GM19395 (cell line): Measurements from ENCODE around the gene XPO1.
"Not testable (repeated sequence)": the region's sequence is repeated elsewhere in the genome, so short reads cannot be mapped to it uniquely, and the experiment has no call there.

Experiments
- ATAC-seq: cut with Tn5 transposase; IDR thresholded peaks from one replicate; pipeline ENCODE4 v1.9.1; 2021; ENCODE audit warnings: mild to moderate bottlenecking, moderate library complexity; ENCODE audit not compliant: unreplicated experiment

XPO1 gene

DNA sequence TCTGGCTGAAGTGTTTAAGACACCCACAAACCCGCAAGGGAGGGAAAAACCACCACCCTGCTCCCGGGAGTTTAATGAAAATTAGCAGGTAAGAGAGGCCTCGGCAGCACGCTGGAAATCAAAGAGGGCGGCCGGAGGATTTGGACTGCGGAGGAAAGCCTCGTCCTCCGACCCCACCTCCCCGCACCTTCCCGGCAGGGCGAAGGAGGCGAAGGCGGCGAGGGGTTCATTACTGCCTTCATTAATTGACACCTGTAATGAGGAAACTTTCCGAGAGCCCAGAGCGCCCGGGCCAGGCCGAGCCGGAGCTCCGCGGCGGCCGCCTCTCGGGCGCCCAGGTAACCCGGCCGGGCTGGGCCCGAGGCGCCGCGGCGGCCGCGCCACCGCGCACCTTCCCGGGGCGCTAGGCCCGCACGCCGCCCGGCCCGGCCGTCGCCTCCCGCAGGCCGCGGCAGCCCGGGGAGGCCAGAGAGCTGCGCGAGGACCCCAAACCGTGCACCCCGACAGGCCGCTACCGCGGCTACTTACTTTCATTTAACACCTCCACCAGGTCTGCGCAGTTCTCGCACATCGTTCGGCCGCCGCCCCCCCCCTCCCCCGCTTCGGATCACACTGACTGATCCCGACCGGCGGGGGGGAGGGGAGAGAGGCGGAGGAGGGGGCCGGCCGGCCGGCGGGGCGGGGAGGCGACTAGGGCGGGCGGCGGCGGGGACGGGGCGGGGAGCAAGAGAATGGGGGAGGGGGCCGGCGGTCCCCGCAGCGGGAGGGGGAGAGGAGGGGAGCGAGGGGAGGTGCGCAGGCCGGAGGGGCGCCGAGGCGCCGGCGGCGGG is 67.8 kb downstream of the XPO1 start:
- ATAC-seq = peak; percentile 34

DNA sequence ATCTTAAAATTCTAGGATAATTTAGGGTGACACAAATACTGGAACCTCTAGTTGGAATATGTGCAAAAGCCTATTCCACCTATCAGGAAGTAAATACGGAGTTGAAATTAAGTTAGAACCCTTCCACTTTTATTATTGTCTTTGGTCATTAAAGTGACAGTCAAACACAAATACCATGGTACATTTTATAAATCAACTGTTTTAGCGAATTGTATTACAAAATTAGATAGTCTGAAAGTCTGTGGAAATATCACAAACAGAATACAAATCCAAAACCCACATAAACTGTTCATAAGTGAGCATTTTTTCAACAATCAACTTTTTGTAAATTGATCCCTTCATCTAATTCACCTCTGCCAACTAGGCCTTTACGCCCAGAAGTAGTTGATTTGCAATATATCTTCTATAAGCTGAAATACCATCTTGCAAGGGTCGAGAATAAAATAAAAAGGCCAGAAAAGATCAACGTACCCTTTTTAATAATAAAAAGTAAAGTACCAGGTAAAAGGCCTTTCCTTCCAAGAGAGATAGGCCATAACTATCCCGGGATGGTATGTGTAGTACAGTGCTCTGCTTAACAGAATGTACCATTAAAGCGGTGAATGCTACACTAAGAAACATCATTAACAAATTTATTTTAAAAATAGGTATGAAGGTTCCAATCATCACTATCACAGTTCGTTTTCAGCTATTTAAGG is 68.6 kb downstream of the XPO1 start:
- ATAC-seq = no peak

DNA sequence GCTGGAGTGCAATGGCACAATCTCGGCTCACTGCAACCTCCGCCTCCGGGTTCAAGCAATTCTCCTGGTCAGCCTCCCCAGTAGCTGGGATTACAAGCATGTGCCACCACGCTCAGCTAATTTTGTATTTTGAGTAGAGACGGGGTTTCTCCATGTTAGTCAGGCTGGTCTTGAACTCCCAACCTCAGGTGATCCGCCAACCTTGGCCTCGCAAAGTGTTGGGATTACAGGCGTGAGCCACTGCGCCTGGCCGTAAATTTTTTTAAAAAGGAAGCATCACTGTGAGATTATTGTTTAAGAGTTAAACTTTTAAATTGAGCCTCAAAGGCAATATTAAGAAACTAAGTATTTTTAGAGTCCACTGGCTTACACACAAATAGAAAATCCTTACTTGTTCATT is 69.9 kb downstream of the XPO1 start:
- ATAC-seq = not testable (repeated sequence)

DNA sequence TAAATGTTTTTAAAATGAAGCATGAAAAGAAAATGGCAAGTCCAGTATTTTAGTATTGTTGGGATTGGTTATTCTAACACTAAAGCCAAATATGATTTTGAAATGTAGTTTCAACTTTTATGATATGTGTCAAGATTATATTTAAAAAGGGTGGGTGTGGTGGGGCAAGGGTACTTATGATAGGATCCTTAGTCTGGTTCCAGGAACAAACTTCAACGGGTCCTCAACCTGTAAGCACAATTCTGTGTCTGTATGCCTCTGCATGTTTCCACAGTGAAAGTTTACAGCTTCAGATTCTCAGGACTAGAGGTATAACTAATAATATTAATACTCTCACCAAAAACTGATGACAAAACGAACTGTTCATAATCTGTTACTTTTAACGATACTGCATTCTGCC is 73.1 kb downstream of the XPO1 start:
- no peak for ATAC-seq

DNA sequence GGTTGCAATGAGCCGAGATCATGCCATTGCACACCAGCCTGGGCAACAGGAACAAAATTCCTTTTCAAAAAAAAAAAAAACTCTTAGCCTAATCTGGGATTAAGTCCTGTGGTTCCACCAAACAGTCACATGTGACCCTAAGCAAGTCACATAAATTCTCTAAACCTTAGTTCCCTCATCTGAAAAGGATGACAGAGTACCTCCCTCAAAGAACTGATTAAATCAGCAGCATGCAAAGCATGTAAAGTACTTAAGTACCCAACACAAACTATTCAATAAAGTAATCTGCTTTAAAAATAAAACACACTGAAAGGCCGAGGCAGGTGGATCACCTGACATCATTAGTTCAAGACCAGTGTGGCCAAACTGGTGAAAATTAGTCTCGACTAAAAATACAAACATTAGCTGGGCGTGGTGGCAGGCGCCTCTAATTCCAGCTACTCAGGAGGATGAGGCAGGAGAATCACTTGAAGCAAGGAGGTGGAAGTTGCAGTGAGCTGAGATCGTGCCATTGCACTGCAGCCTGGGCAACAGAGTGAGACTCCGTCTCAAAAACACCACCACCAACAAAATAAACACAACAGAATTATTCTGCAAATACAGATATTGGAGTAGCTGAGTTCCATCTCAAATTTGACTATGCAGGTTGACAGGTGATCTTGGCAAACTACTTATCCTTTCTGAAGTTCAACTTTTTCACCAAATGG is 74.2 kb downstream of the XPO1 start:
- peak; percentile 27 for ATAC-seq

DNA sequence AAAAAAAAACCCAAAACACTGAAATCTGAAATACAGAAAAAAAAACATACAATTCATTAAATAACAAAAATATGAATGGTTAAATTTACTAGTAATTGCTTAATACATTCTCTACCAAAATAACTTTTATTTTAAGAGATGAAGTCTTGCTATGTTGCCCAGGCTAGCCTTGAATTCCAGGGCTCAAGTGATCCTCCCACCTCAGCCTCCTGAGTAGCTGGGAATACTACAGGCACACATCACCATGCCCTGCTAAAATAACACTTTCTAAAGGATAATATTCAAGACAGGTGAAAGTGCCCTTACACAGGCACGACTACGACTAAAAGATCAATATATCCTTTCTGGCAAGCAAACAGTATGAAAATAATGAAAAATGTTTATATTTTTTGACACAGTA is 76.8 kb downstream of the XPO1 start:
- ATAC-seq = no peak

DNA sequence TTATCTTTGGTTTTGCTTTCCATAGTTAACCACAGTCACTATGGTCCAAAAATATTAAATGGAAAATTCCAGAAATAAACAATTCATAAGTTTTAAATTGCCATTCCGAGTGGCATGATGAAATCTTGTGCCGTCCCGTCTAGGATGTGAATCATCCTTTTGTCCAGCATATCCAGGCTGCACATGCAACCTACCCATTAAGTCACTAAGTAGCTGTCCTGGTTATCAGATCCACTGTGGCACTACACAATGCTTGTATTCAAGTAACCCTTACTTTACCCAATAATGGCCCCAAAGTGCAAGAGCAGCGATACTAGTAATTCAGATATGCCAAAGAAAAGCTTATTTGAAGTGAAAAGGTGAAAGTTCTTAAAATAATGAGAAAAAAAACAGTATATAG is 78.0 kb downstream of the XPO1 start:
- no peak for ATAC-seq

DNA sequence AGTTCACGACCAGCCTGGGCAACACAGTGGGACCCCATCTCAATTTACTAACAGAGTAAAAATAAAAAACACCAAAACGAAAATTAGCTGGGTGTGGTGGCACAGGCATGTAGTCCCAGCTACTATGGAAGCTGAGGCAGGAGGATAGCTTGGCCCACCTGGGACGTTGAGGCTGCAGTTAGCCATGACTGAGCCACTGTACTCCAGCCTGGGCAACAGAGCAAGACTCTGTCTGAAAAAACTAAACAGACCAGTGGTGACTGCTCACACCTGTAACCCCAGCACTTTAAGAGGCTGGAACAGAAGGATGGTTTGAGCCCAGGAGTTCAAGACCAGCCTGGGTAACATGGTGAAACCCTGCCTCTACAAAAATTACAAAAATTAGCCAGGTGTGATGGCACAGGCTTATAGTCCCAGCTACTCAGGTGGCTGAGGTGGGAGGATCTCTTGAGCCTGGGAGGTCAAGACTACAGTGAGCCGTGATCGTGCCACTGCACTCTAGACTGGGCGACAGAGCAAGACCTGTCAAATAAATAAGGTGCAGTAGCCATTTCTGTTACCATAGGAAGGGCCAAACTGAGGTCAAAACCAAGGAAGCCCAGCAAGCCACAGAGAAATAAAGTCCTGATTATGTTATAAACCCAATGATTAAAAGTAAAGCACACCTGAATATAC is 81.3 kb downstream of the XPO1 start:
- ATAC-seq = no peak

DNA sequence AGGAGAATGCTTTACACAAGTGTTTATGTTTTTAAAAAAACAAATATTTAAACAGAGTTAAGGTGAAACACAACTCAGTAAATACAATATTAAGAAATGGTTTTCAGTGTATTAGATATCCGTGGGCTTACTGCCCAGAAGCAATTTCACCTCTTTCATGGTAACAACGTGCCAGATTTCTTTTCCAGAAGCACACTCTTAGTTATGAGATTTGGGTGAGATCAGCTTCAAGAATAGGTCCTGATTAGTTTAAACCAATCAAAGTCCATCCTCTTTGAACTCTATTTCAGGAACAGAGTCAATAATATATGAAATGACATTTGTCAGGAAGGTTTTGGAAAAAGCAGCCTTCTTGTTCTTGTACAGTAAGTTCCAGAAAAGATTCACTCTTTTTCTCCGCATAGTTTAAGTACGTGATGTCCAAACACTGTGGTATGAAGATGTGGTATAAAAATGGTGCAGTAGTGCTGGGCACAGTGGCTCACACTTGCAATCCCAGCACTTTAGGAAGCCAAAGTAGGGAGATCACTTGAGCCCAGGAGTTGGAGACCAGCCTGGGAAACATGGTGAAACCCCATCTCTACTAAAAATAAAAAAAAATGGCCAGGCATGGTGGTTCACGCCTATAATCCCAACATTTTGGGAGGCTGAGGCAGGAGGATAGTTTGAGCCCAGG is 81.9 kb downstream of the XPO1 start:
- no peak for ATAC-seq

DNA sequence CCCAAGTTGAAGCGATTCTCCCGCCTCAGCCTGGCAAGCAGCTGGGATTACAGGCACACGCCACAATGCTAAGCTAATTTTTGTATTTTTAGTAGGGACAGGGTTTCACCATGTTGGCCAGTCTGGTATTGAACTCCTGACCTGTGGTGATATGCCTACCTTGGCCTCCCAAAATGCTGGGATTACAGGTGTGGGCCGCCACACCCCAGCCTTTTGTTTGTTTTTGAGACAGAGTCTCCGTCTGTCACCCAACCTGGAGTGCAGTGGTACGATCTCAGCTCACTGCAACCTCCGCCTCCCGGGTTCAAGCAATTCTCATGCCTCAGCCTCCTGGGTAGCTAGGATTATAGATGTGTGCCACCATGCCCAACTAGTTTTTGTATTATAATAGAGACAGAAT is 83.2 kb downstream of the XPO1 start:
- not testable (repeated sequence) for ATAC-seq

DNA sequence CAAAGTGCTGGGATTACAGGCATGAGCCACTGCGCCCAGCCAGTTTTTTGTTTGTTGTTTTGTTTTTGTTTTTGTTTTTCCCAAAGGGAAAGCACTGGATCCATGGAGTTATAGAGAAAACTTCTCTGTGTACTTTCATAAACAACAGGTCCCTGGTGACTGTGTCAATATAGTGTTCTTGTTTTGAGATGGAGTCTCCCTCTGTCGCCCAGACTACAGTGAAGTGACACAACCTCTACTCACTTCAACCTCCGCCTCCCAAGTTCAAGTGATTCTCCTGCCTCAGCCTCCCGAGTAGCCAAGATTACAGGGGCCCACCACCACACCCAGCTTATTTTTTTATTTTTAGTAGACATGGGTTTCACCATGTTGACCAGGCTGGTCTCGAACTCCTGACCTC is 83.8 kb downstream of the XPO1 start:
- no peak for ATAC-seq

DNA sequence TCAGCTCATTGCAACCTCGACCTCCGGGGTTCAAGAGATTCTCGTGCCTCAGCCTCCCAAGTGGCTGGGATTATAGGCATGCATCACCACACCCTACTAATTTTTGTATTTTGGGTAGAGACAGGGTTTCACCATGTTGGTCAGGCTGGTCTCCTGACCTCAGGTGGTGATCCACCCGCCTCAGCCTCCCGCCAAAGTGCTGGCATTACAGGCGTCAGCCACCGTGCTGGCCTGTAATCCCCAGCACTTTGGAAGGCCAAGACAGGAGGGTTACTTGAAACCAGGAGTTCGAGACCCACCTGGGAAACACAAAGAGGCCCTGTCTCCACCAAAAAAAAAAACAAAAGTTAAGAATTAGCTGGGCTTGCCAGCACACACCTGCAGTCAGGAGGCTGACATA is 85.8 kb downstream of the XPO1 start:
- ATAC-seq = no peak

DNA sequence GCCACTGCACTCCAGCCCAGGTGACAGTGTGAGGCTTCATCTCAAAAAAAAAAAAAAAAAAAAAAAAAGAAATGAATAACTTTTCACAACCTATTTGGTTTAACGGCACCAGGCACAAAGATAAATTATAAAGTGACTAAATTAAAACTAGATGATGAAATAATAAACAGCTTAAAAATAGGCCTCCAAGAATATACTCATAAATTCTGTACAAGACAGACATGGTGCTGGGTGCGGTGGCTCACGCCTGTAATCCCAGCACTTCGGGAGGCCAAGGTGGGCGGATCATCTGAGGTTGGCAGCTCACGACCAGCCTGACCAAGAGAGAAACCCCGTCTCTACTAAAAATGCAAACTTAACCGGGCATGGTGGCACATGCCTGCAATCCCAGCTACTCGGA is 87.0 kb downstream of the XPO1 start:
- ATAC-seq = no peak

DNA sequence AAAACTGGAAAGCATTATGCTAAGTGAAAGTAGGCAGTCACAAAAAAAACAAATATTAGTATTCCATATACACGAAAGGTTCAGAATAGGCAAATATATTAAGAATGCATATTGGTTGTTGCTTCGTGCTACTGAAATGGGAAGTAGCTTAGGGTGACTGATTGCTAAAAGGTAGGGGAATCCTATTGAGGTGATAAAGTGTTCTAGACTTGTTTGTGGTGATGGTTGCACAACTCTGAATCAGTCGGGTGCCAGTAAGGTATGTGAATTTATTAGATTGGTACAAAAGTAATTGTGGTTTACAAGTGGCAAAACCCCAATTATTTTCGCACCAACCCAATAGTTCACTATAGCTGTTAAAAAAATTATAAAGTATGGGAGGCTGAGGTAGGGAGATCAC is 88.0 kb downstream of the XPO1 start:
- ATAC-seq = no peak

DNA sequence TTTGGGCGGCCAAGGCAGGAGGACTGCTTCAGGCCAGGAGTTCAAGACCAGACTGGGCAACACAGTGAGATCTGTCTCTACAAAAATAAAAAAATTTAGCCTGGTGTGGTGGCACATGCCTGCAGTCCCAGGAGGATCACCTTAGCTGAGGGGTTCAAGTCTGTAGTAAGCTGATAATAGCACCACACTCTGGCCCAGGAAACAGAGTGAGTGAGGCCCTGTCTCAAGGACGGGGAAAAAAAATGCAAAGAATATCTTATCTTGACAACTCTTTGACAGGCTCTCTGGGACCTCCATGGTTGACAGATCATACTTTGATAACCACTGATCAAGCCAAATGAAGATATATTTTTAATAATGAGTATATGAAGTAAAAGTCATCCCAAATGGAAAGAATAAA is 89.9 kb downstream of the XPO1 start:
- ATAC-seq = no peak

DNA sequence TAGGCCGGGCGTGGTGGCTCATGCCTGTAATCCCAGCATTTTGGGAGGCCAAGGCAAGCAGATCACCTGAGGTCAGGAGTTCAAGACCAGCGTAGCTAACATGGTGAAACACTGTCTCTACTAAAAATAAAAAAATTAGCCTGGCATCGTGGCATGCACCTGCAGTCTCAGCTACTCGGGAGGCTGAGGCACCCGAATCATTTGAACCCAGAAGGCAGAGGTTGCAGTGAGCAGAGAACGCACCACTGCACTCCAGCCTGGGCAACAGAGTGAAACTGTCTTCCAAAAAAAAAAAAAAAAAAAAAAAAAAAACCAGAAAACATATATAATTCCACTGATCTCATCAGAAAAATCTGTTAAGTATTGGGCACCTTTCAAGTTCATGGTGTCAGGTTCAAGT is 91.2 kb downstream of the XPO1 start:
- ATAC-seq = not testable (repeated sequence)

DNA sequence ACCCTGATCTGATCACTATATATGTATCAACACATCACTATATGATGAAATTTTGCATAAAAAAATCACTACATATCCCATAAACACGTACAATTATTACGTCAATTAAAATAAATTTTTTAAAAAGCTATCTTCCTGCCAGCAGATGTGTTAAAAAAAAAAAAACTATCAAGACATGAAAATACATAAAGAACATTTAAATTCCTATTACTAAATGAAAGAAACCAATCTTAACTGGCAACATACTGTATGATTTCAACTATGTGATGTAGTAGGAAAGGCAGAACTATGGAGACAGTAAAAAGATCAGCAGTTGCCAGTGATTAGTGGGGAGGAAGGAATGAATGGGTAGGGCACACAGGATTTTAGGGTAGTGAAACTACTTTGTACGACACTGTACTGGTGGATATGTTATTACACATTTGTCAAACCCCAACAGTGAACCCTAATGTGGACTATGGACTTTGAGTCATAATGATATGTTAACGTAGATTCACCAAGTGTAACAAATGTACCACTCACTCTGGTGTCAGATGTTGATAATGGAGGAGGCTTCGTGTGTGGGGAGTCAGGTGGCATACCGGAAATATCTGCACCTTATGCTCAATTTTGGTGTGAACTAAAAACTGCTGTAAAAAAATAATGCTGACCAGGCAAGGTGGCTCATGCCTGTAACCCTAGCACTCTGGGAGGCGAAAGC is 94.7 kb downstream of the XPO1 start:
- peak; percentile 94 for ATAC-seq

DNA sequence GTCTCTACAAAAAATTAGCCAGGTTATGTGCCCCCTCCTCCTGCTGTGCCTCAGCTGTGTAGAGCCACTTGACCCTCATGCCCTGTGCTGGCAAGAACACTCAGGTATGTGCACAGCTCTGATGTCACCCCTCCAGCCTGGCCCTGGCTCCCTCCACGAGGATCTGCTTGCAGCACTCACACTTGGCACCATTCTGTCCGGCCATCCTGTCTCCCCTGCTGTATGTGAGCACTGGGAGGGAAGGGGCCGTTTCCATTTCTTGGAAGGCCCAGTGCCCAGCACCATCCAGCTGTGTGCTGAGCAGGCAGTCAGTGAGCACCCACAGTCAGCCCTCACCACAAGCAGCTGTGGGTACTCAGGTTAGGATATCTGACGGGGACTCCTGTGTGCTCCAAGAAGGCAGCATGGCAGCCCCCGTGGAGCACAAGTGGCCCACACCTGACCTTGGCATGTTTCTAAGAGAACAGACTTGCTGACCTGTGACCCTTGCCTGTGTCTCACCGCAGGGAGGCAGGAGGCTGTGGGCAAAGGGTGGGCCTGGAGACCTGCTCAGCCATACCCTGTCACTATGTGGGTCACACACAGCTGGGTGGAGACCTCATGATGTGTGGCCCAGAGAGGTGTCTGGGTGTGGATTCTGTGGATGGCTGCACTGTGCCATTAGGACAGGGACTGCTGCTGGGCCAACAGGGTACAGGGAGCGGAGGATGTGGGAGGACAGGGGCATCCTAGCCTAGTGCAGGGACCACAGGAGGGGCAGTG is 98.7 kb downstream of the XPO1 start:
- ATAC-seq = no peak

DNA sequence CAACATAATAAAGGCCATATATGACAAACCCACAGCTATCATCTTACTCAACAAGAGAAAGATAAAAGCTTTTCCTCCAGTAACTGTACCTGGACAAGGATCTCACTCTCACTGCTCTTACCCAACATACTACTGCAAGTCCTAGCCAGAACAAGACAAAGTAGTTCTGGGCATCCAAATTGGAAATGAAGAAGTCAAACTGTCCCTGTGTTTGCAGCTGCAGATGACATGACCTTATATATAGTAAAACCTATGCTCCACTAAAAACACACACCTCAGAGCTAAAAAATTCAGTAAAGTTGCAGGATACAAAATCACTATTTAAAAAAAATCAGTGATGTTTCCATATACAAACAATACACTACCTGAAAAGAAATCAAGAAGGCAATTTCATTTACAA is 99.5 kb downstream of the XPO1 start:
- no peak for ATAC-seq
